ENCODE measurements around the gene KCNIP4. TPM values are rescaled to one million over a fixed set of nuclear protein-coding genes. Genes with fewer than 3 reads are reported as not detected.

KCNIP4 gene
- total RNA-seq, 1 donor from 2014 or later, result not detected

GRCh38 chr4:21757248-21757647 is 191.3 kb downstream of the KCNIP4 start:
- H3K4me3 ChIP-seq, result no peak overlapping the region
- no peaks in the 10 kb centered on the region for H3K9me3 ChIP-seq
- intact Hi-C loops (cut with DNase I), result no loop called here
- DNase-seq (no peak), ATAC-seq (no peak)
- no peak overlapping the region for H3K27ac ChIP-seq
- TF ChIP-seq, protein P1, sequence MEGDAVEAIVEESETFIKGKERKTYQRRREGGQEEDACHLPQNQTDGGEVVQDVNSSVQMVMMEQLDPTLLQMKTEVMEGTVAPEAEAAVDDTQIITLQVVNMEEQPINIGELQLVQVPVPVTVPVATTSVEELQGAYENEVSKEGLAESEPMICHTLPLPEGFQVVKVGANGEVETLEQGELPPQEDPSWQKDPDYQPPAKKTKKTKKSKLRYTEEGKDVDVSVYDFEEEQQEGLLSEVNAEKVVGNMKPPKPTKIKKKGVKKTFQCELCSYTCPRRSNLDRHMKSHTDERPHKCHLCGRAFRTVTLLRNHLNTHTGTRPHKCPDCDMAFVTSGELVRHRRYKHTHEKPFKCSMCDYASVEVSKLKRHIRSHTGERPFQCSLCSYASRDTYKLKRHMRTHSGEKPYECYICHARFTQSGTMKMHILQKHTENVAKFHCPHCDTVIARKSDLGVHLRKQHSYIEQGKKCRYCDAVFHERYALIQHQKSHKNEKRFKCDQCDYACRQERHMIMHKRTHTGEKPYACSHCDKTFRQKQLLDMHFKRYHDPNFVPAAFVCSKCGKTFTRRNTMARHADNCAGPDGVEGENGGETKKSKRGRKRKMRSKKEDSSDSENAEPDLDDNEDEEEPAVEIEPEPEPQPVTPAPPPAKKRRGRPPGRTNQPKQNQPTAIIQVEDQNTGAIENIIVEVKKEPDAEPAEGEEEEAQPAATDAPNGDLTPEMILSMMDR (IDR thresholded peaks at IDR 0.05), result no peak
- no peaks in the 10 kb centered on the region for H3K27me3 ChIP-seq (ENCODE audit: low read depth)
- H3K36me3 ChIP-seq, result no peaks in the 10 kb centered on the region
- no peaks in the 10 kb centered on the region for H3K4me1 ChIP-seq

- intact Hi-C loops (cut with DNase I), result no loop called here
- Histone ChIP-seq H3K4me3 (no peak overlapping the region), H3K27me3 (ENCODE audit: low read depth) (no peaks in the 10 kb centered on the region), H3K4me1 (no peaks in the 10 kb centered on the region), H3K9me3 (no peaks in the 10 kb centered on the region), H3K36me3 (no peaks in the 10 kb centered on the region), H3K27ac (no peak overlapping the region)
- TF ChIP-seq, protein P1 (IDR thresholded peaks at IDR 0.05), result no peak
- no peak for ATAC-seq
- no peak for DNase-seq
Observed at GRCh38 chr4:21753084-21753760, 195.3 kb downstream of the KCNIP4 start.

DNA sequence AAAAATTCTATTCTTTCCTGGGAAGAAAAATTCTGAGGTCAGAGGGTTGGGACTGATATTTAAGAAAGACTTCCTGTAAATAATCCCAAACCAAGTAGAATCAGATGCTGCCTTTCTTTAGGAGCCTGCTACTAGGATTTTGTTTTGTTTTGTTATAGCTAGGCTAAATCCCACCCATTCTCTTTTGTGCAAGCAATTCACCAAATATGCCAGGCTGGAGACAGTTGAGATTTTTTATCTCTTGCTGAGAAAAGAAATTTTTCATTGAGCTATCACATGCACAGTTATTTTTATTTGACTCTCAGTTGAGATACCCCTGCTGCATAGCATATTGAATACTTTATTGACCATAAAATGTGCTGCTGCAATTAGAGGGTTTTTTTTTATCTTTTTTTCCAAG is 196.0 kb downstream of the KCNIP4 start:
- TF ChIP-seq, protein P1 (IDR thresholded peaks at IDR 0.05), result no peak
- Histone ChIP-seq H3K9me3 (no peaks in the 10 kb centered on the region), H3K36me3 (no peaks in the 10 kb centered on the region), H3K27me3 (ENCODE audit: low read depth) (no peaks in the 10 kb centered on the region), H3K4me3 (no peak overlapping the region), H3K27ac (no peak overlapping the region), H3K4me1 (no peaks in the 10 kb centered on the region)
- ATAC-seq, result no peak
- intact Hi-C loops (cut with DNase I), result no loop called here
- DNase-seq, result no peak

DNA sequence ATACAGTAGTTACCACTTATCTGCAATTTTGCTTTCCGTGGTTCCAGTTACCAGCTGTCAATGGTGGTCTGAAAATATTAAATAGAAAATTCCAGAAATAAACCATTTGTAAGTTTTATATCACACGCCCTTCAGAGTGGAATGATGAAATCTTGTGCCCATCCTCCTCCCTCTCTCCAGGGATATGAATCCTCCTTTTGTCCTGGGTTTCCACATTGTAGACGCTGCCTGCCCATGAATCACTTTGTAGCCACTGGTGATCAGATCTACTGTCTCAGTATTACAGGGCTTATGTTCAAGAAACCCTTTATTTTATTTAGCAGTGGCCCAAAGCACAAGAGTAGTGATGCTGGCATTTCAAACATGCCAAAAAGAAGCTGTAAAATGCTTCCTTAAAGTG is 198.6 kb downstream of the KCNIP4 start:
- no peak overlapping the region for H3K4me3 ChIP-seq
- TF ChIP-seq, protein P1 (IDR thresholded peaks at IDR 0.05), result no peak
- no peak for DNase-seq
- H3K36me3 ChIP-seq, result no peaks in the 10 kb centered on the region
- H3K27ac ChIP-seq, result no peak overlapping the region
- no peaks in the 10 kb centered on the region for H3K4me1 ChIP-seq
- H3K27me3 ChIP-seq (ENCODE audit: low read depth), result no peaks in the 10 kb centered on the region
- ATAC-seq, result no peak
- H3K9me3 ChIP-seq, result no peaks in the 10 kb centered on the region
- intact Hi-C loops (cut with DNase I), result no loop called here

DNA sequence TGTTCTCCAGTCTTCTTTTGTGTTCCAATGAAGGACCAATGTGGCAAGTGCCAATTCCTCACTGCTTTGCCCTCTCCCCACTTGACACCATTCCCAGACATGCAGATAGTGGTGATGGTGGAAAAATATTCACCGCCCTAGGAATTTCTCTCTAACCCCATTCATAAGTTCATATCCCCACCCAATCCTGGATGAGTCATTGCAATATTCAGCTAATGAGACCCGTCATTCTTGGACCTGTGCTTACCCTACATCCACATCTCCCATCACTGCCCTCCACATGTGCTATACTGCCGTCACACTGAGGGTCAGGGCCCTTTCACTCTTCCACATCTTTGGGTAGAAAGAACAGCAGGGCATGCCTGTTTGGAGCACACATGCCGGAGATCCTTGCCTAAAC is 199.2 kb downstream of the KCNIP4 start:
- no peak for ATAC-seq
- no peak for DNase-seq
- Histone ChIP-seq H3K9me3 (no peaks in the 10 kb centered on the region), H3K36me3 (no peaks in the 10 kb centered on the region), H3K4me3 (no peak overlapping the region), H3K4me1 (no peaks in the 10 kb centered on the region), H3K27me3 (ENCODE audit: low read depth) (no peaks in the 10 kb centered on the region), H3K27ac (no peak overlapping the region)
- TF ChIP-seq, protein P1 (IDR thresholded peaks at IDR 0.05), result no peak
- intact Hi-C loops (cut with DNase I), result no loop called here

All from lower lobe of right lung (tissue), 2 donors.